ENCODE results near the gene RPS6KA2. TPM values are rescaled to one million over a fixed set of nuclear protein-coding genes. Genes with fewer than 3 reads are reported as not detected.

RPS6KA2 gene
- polyA plus RNA-seq, 1 experiment = 70.9 TPM

GRCh38 chr6:166490671-166491500, 136.2 kb downstream of the RPS6KA2 start:
- peak; percentile 18 for DNase-seq (ENCODE audit: low read depth, low spot score)
- POLR2A ChIA-PET = interaction anchor here (0.6 kb wide), 1 partner anchor 22 kb away, joined by 3 read pairs; no protein-coding TSS in a partner anchor
- CTCF ChIA-PET = no interaction called here
- Histone ChIP-seq H3K4me3 (ENCODE audit: low read depth, low read length) (no peak overlapping the region), H3K27me3 (ENCODE audit: control insufficient read depth, insufficient read depth, low read length) (no peaks in the 10 kb centered on the region), H3K27ac (ENCODE audit: low read depth, low read length) (peak overlapping the region; percentile 11), H3K9me3 (ENCODE audit: control insufficient read depth, insufficient read depth, low read length) (no peaks in the 10 kb centered on the region; the same call in 1 of the 2 replicates)
- TF ChIP-seq CTCF (IDR thresholded peaks at IDR 0.05; ENCODE audit: low read depth, low read length) = no peak

- Histone ChIP-seq H3K27ac (ENCODE audit: low read depth, low read length) (no peak overlapping the region), H3K4me3 (ENCODE audit: low read depth, low read length) (no peak overlapping the region), H3K27me3 (ENCODE audit: control insufficient read depth, insufficient read depth, low read length) (no peaks in the 10 kb centered on the region), H3K9me3 (ENCODE audit: control insufficient read depth, insufficient read depth, low read length) (no peaks in the 10 kb centered on the region)
- CTCF ChIA-PET = interaction anchor here (0.9 kb wide), 1 partner anchor 13 kb away, joined by 3 read pairs; no protein-coding TSS in a partner anchor
- POLR2A ChIA-PET = no interaction called here
- DNase-seq (ENCODE audit: low read depth, low spot score) = no peak
- TF ChIP-seq CTCF (IDR thresholded peaks at IDR 0.05; ENCODE audit: low read depth, low read length) = no peak
These were observed 137.5 kb downstream of the RPS6KA2 start for GRCh38 chr6:166489301-166490155.

GRCh38 chr6:166488701-166489100, 138.3 kb downstream of the RPS6KA2 start:
- Histone ChIP-seq H3K27me3 (ENCODE audit: control insufficient read depth, insufficient read depth, low read length) (no peaks in the 10 kb centered on the region), H3K27ac (ENCODE audit: low read depth, low read length) (no peak overlapping the region), H3K9me3 (ENCODE audit: control insufficient read depth, insufficient read depth, low read length) (no peaks in the 10 kb centered on the region), H3K4me3 (ENCODE audit: low read depth, low read length) (no peak overlapping the region)
- DNase-seq (ENCODE audit: low read depth, low spot score) = no peak
- no peak for TF ChIP-seq CTCF (IDR thresholded peaks at IDR 0.05; ENCODE audit: low read depth, low read length)
- POLR2A ChIA-PET = no interaction called here
- CTCF ChIA-PET = interaction anchor here (0.9 kb wide), 1 partner anchor 12 kb away, joined by 3 read pairs; no protein-coding TSS in a partner anchor

- H3K27me3 ChIP-seq (ENCODE audit: control insufficient read depth, insufficient read depth, low read length) = no peaks in the 10 kb centered on the region
- H3K9me3 ChIP-seq (ENCODE audit: control insufficient read depth, insufficient read depth, low read length) = no peaks in the 10 kb centered on the region
- no peak overlapping the region for H3K4me3 ChIP-seq (ENCODE audit: low read depth, low read length)
- POLR2A ChIA-PET = no interaction called here
- no peak for TF ChIP-seq CTCF (IDR thresholded peaks at IDR 0.05; ENCODE audit: low read depth, low read length)
- no peak overlapping the region for H3K27ac ChIP-seq (ENCODE audit: low read depth, low read length)
- CTCF ChIA-PET = interaction anchor here (0.9 kb wide), 1 partner anchor 11 kb away, joined by 3 read pairs; no protein-coding TSS in a partner anchor
- DNase-seq (ENCODE audit: low read depth, low spot score) = no peak
These were observed 138.9 kb downstream of the RPS6KA2 start for GRCh38 chr6:166488076-166488685.

Measured in AG04450 (cell line).